Measurements from ENCODE around the gene TBCD. TPM values are rescaled to one million over a fixed set of nuclear protein-coding genes. Genes with fewer than 3 reads are reported as not detected.

Gene TBCD
- total RNA-seq, 1 experiment from 2014 or later: 17.4 TPM

- no peak for DNase-seq (ENCODE audit: extremely low read depth, low read depth)
Observed at GRCh38 chr17:82826956-82827355, 75.1 kb downstream of the TBCD start.

GRCh38 chr17:82828875-82829487, 77.1 kb downstream of the TBCD start:
- DNase-seq (ENCODE audit: extremely low read depth, low read depth): no peak

GRCh38 chr17:82830249-82830661, 78.4 kb downstream of the TBCD start:
- DNase-seq (ENCODE audit: extremely low read depth, low read depth): no peak

GRCh38 chr17:82831041-82831817, 79.4 kb downstream of the TBCD start:
- DNase-seq (ENCODE audit: extremely low read depth, low read depth): no peak

- DNase-seq (ENCODE audit: extremely low read depth, low read depth): no peak
Observed at GRCh38 chr17:82831818-82832200, 79.9 kb downstream of the TBCD start.

DNA sequence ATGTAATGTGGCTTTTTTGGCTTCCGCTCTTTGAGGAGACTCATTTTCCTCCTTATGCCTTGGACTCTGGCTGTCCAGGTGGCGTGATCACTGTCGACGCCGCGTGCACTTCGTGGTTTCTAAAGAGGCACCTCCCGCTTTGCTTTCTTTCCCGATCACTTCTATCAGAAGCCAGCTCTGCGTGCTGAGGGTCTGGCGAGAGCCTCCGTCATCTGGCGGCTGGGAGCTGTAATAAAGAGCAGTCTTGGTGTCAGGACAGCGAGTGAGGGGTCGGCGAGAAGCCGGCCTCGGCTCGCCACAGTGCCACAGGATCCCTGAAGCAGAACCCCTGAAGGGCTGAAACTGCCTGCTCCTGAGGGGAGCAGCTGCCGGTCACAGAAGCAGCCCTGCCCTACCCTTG, 80.5 kb downstream of the TBCD start:
- DNase-seq (ENCODE audit: extremely low read depth, low read depth): no peak

DNA sequence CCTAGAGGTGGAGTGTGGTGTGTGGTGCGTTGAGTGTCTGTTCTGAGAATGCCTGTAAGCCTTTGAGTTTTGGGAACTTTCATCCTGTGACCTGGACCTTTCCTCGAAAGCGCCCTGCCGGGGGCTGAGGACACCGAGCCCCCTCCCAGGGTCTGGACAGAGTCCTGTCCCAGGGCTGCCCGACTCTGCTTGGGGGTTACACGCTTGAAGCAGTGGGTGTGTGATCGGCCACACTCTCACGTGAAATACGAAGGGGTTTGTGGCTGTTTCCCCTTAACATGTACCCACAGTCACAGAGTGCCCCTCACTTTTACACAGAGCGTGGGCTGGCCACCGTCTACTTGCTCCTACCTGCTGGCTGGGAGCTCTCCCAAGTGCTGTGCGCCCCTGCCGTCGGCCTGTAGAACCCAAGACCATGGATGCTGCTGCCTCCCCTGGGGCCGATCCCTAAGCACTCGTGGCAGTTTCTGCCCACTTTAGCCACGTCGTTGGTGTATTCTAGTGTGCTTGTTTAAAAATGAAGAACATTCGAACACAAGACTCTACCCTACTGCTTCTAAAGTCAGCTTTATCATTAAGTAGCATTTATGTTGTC, 81.1 kb downstream of the TBCD start:
- no peak for DNase-seq (ENCODE audit: extremely low read depth, low read depth)

DNA sequence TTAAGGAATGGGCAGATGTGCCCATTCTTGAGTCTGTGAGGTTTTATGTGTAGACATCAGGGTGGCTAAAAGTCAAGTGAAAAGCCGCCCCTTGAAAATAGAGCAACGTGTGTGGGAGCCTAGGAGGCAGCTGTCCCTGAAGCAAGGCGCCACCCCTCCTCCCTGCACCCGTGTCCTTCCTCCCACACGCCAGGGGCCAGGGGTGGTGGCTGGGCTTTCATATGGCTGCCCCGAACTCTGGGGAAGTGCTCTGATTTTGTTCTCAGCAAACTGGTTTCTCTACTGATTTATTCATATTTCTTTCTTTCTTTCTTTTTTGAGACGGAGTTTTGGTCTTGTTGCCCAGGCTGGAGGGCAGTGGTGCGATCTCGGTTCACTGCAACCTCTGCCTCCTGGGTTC, 83.3 kb downstream of the TBCD start:
- no peak for DNase-seq (ENCODE audit: extremely low read depth, low read depth)

DNA sequence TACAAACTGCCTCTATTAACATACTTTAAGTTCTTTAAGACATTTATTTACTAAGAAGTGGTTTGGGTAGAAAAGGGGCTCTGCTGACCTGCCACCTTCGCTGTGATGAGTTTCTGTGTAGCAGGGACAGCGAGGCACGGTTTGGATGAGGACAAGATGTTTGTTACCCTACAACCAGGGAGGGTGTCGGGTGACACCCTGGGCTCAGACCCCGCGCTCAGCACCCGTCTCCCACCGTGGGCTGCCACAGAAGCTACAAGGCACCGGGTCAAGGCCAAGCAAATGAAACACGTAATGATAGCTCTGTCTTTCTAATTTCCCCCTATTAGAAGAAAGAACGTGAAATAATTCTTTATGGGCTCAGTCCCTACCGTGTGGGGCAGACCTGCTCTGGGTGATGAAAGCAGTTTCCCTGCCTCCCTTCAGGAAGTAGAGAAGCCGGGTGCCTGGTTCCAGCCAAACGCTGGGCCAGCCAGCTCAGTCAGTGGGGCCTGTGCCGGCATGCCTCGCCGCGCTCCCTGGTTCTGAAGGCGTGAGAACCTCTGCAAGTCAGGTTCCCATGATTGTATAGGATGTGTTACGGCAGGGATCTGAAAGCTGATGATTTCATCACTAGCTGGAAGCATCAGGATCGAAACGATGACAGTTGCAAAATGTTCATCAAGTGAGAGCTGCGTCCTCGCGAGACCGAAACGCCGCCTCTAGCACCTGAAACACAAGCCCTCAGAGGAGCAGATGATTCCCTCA, 84.1 kb downstream of the TBCD start:
- DNase-seq (ENCODE audit: extremely low read depth, low read depth): no peak

DNA sequence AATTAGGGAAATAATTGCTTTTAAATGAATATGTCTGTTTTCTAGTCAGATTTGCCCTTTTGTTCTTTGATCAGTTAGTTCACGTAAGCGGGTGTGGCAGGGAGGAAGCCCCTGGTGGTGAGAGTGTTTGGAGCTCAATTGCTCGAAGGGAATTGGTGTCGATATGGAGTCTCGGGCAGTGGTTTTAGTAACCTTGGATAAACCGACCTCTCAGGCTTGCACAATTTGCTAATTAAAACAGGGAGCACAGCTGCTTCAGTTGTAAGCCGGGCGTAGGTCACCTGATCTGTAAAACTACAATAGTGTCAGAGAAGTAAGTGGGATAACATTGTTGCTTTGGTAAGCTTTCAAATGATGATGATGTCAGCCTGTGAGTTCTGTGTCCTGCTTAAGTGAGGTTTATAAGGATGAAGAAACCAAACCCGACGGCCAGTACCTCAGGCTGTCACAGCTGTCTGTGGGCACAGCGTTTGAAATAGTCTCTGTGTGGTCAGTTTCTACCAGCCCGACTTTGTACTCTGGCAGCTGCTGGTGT, 85.0 kb downstream of the TBCD start:
- DNase-seq (ENCODE audit: extremely low read depth, low read depth): no peak

DNA sequence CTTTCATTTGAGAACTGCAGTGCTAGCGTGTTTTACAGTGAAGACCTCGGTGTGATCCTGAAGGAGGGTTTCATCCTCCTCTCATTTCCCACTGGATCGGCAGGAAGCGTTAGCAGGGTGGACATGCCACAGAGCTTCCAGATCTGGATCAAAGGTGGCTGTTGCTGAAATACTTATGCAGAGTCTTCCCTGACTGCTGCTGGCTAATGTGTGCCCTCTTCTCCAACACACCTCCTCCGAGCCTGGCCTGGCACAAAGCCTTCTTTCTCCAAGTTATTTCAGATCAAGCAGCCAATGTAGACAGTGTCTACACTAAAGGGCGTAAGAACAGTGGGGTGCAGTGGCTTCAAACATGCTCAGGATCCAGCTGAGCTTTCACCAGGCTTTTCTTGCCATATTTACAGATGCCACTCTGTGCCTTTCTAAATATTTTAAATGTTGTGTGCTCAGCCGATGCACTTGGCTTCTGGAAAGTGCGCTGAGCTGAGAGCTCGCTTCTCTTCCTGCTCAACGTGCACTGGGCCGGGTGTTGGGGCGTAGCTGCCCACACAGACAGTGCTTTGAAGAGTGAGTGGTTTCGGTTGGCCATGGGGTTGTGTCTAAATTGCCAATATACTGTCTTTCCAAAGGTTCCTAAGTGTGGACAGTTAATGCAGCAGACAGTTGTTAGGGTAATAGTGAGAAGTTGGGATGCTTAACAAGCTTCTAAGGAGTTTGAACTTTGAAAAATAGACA, 85.9 kb downstream of the TBCD start:
- DNase-seq (ENCODE audit: extremely low read depth, low read depth): no peak

GRCh38 chr17:82838386-82839063, 86.7 kb downstream of the TBCD start:
- DNase-seq (ENCODE audit: extremely low read depth, low read depth): no peak

- DNase-seq (ENCODE audit: extremely low read depth, low read depth): no peak
Observed at GRCh38 chr17:82839617-82840292, 87.9 kb downstream of the TBCD start, which contains the start of gene ZNF750. TSS of gene ZNF750 (minus strand) at chr17:82840022. CDS start at chr17:82832454, 7,568 bp downstream.

- DNase-seq (ENCODE audit: extremely low read depth, low read depth): no peak
Observed at GRCh38 chr17:82840431-82840831, 88.6 kb downstream of the TBCD start.

- no peak for DNase-seq (ENCODE audit: extremely low read depth, low read depth)
Observed at GRCh38 chr17:82841921-82842596, 90.2 kb downstream of the TBCD start.

GRCh38 chr17:82843904-82844680, 92.2 kb downstream of the TBCD start:
- DNase-seq (ENCODE audit: extremely low read depth, low read depth): no peak

DNA sequence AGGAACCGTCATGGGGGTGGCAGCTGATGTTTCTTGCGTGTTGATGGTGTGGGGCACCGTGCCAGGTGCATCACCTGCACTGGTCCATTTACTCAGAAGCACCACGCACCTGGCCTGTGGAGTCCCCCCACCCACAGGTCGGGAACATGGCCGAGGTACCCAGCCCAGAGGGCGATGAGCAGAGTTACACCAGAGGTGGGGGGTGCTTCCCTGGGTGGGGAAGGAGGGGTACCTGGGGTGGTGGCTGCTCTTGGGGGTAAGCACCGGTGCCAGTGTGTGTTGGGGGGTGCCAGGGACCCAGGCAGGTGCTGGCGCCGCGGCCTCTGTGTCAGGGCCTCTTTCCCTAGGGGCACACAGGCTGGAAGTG, 92.9 kb downstream of the TBCD start:
- no peak for DNase-seq (ENCODE audit: extremely low read depth, low read depth)

Data from NCI-H460 (cell line).